RWPE1 (cell line): ENCODE measurements around the gene PTGS1.

Source experiments
- CTCF ChIA-PET: fragments of 350-600 bp; sonication (Branson Sonifier 250); formaldehyde crosslinking; extraction: SDS; loops from one replicate; lab custom pipeline; 2021; lab: Yijun Ruan, JAX
- POLR2A ChIA-PET: fragments of 400-600 bp; formaldehyde crosslinking; extraction: SDS; loops from one replicate; lab custom pipeline; 2020; ENCODE audit warnings: antibody characterized with exemption; ENCODE audit not compliant: low non-redundant PET; lab: Yijun Ruan, JAX
- DNase-seq: peaks from one replicate; pipeline ENCODE4 v3.0.0; 2012; ENCODE audit warnings: low spot score
- H3K27ac ChIP-seq: fragments of 450-650 bp; 2 replicates; pipeline ENCODE4 v1.5.1; 2017
- TF ChIP-seq, protein P1 (sequence below): fragments of 450-650 bp; conservative IDR thresholded peaks from 2 replicates; pipeline ENCODE4 v1.5.1; 2017; ENCODE audit warnings: low read depth, mild to moderate bottlenecking

PTGS1 gene

GRCh38 chr9:122342323-122343050 is 28.3 kb upstream of the PTGS1 start:
- CTCF ChIA-PET, result interaction anchor here (0.6 kb wide), 1 partner anchor 17 kb away, joined by 3 read pairs; no protein-coding TSS in a partner anchor
- TF ChIP-seq, protein P1, sequence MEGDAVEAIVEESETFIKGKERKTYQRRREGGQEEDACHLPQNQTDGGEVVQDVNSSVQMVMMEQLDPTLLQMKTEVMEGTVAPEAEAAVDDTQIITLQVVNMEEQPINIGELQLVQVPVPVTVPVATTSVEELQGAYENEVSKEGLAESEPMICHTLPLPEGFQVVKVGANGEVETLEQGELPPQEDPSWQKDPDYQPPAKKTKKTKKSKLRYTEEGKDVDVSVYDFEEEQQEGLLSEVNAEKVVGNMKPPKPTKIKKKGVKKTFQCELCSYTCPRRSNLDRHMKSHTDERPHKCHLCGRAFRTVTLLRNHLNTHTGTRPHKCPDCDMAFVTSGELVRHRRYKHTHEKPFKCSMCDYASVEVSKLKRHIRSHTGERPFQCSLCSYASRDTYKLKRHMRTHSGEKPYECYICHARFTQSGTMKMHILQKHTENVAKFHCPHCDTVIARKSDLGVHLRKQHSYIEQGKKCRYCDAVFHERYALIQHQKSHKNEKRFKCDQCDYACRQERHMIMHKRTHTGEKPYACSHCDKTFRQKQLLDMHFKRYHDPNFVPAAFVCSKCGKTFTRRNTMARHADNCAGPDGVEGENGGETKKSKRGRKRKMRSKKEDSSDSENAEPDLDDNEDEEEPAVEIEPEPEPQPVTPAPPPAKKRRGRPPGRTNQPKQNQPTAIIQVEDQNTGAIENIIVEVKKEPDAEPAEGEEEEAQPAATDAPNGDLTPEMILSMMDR, result no peak

GRCh38 chr9:122346478-122347347 is 24.1 kb upstream of the PTGS1 start:
- CTCF ChIA-PET, result interaction anchor here (0.5 to 4.0 kb wide), 3 partner anchors 221 to 407 kb away, joined by 4 to 18 read pairs (median 5); no protein-coding TSS in a partner anchor
- no peak for DNase-seq
- H3K27ac ChIP-seq, result no peak overlapping the region
- POLR2A ChIA-PET, result no interaction called here
- TF ChIP-seq, protein P1, result no peak

More at GRCh38 chr9:122342323-122343050, 28.3 kb upstream of the PTGS1 start:
- POLR2A ChIA-PET, result no interaction called here
- no peak for DNase-seq
- H3K27ac ChIP-seq, result no peak overlapping the region

- peak; percentile 56 for DNase-seq
- H3K27ac ChIP-seq, result no peak overlapping the region
- ChIA-PET POLR2A (no interaction called here), CTCF (interaction anchor here (0.5 to 4.0 kb wide), 3 partner anchors 222 to 408 kb away, joined by 4 to 18 read pairs (median 5); no protein-coding TSS in a partner anchor)
- TF ChIP-seq, protein P1, result no peak
These were observed 23.2 kb upstream of the PTGS1 start for GRCh38 chr9:122347348-122348287.

DNA sequence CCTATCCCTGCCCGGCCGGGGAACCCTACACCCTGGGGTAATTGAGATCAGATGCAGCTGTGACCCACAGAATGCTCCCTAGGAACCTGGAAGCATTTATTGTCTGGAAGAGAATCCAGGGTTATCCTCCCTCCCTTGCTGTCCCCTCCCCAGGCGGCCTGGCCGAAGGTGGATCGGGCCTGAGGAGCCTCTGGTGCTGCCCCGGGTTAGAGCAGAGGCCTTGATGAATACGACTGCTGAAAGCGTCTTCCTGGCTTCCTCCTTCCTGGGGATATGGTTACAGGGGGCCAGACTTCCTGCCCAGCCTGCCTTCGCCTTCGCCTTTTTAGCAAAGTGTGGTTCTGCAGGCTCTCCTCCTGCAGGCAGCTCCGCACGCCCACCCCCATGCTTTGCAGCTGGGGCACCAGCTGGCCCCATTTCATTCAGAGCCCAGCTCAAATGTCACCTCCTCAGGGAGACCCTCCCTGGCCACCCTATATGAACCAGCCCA is 22.5 kb upstream of the PTGS1 start:
- POLR2A ChIA-PET, result no interaction called here
- no peak for DNase-seq
- TF ChIP-seq, protein P1, result no peak
- CTCF ChIA-PET, result interaction anchor here (1.4 to 4.0 kb wide), 2 partner anchors 223 to 249 kb away, joined by 5 to 18 read pairs; no protein-coding TSS in a partner anchor
- H3K27ac ChIP-seq, result no peak overlapping the region

DNA sequence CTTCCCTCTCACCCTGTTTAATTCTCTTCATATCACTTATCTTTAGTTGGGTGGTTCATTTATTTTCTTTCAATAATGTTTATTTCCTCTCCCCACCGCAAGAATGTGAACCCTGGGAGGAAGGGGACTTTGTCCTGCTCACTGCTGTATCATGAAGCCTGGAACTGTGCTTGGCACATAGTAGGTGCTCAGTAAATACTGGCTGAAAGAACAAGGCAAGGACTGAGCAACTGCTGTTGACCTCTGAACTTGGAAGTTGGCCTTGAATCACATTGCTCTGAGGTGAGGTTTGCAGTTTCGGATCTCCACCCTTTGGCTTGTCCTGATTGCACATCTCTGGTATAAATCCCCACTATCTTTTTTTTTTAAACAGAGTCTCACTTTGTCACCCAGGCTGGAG is 22.0 kb upstream of the PTGS1 start:
- TF ChIP-seq, protein P1, result no peak
- POLR2A ChIA-PET, result no interaction called here
- H3K27ac ChIP-seq, result no peak overlapping the region
- CTCF ChIA-PET, result interaction anchor here (3.0 kb wide), 1 partner anchor 250 kb away, joined by 64 read pairs; no protein-coding TSS in a partner anchor
- no peak for DNase-seq
